Islet precursor cell (in vitro differentiated cells): ENCODE measurements around the gene ACTR3C.

Experiments
- DNase-seq: peaks from one replicate; pipeline ENCODE4 v3.0.0-alpha.2; 2018

Gene ACTR3C

GRCh38 chr7:150358988-150359621 lies 35.8 kb upstream of the ACTR3C start:
- DNase-seq, result no peak

GRCh38 chr7:150358433-150358832 lies 35.1 kb upstream of the ACTR3C start:
- no peak for DNase-seq

- no peak for DNase-seq
These were observed 34.6 kb upstream of the ACTR3C start for GRCh38 chr7:150357771-150358427.

GRCh38 chr7:150357270-150357669 lies 33.9 kb upstream of the ACTR3C start:
- peak; percentile 76 for DNase-seq

GRCh38 chr7:150356265-150356897 lies 33.0 kb upstream of the ACTR3C start:
- DNase-seq, result no peak

GRCh38 chr7:150355666-150356059 lies 32.3 kb upstream of the ACTR3C start:
- DNase-seq, result no peak

GRCh38 chr7:150351587-150352194 lies 28.3 kb upstream of the ACTR3C start:
- no peak for DNase-seq

GRCh38 chr7:150346922-150347321 lies 23.6 kb upstream of the ACTR3C start:
- no peak for DNase-seq

- no peak for DNase-seq
These were observed 21.7 kb upstream of the ACTR3C start for GRCh38 chr7:150345012-150345411.

- DNase-seq, result no peak
These were observed 21.0 kb upstream of the ACTR3C start for GRCh38 chr7:150344299-150344698.

GRCh38 chr7:150343225-150343624 lies 19.9 kb upstream of the ACTR3C start:
- no peak for DNase-seq

- DNase-seq, result no peak
These were observed 18.7 kb upstream of the ACTR3C start for GRCh38 chr7:150342121-150342408.

- DNase-seq, result peak; percentile 78
These were observed 18.1 kb upstream of the ACTR3C start, which contains the start of gene RARRES2 for GRCh38 chr7:150341263-150342120. Gene RARRES2 (minus strand): TSS chr7:150341629. CDS start chr7:150340609, 1,020 bp downstream.

- no peak for DNase-seq
These were observed 17.5 kb upstream of the ACTR3C start for GRCh38 chr7:150340875-150341262.

- peak; percentile 87 for DNase-seq
These were observed 16.8 kb upstream of the ACTR3C start for GRCh38 chr7:150340024-150340749.

- DNase-seq, result peak; percentile 53
These were observed 16.1 kb upstream of the ACTR3C start for GRCh38 chr7:150339409-150339809.

GRCh38 chr7:150338166-150338829 lies 15.0 kb upstream of the ACTR3C start:
- DNase-seq, result peak; percentile 52

- DNase-seq, result peak; percentile 54
These were observed 14.3 kb upstream of the ACTR3C start for GRCh38 chr7:150337659-150338081.

GRCh38 chr7:150337179-150337578 lies 13.8 kb upstream of the ACTR3C start:
- DNase-seq, result peak; percentile 57

GRCh38 chr7:150336746-150337145 lies 13.4 kb upstream of the ACTR3C start:
- DNase-seq, result peak; percentile 50

GRCh38 chr7:150335774-150336112 lies 12.4 kb upstream of the ACTR3C start:
- DNase-seq, result no peak
